Osteoblast (primary cell): Measurements from ENCODE around the gene MCOLN3. TPM values are rescaled to one million over a fixed set of nuclear protein-coding genes. Genes with fewer than 3 reads are reported as not detected.
A peak's percentile ranks its signal among the peaks of the same experiment; 100 is the strongest.

Experiments used
- DNase-seq: peaks from one replicate; pipeline ENCODE4 v3.0.0; 2011; ENCODE audit warnings: low spot score, mixed read lengths; ENCODE audit not compliant: insufficient read length; ENCODE audit errors: missing footprints
- H2AFZ ChIP-seq: 2 replicates; pipeline ENCODE4 v1.6.0; 2011; ENCODE audit warnings: mild to moderate bottlenecking, low read length
- H3K27ac ChIP-seq: 2 replicates; pipeline ENCODE4 v1.5.1; 2011; ENCODE audit warnings: mild to moderate bottlenecking, low read depth, low read length, moderate library complexity
- H3K27me3 ChIP-seq: 2 replicates; pipeline ENCODE4 v1.6.0; 2012; ENCODE audit warnings: mild to moderate bottlenecking, control low read depth, inconsistent platforms, low read length, moderate library complexity; ENCODE audit not compliant: insufficient read depth
- H3K36me3 ChIP-seq: 2 replicates; pipeline ENCODE4 v1.5.1; 2011; ENCODE audit warnings: mild to moderate bottlenecking, low read length, control low read depth, moderate library complexity; ENCODE audit not compliant: insufficient read depth
- H3K4me1 ChIP-seq: 2 replicates; pipeline ENCODE4 v1.5.1; 2011; ENCODE audit warnings: mild to moderate bottlenecking, low read length, control low read depth, moderate library complexity; ENCODE audit not compliant: insufficient read depth
- H3K4me2 ChIP-seq: 2 replicates; pipeline ENCODE4 v1.6.0; 2011; ENCODE audit warnings: mild to moderate bottlenecking, low read length; ENCODE audit not compliant: insufficient read depth
- H3K4me3 ChIP-seq: fragments of 200-600 bp; sonication (generic); 3 replicates; pipeline ENCODE4 v1.5.1; 2012; ENCODE audit warnings: mild to moderate bottlenecking, low read length, inconsistent platforms; ENCODE audit not compliant: insufficient read depth
- H3K79me2 ChIP-seq: 2 replicates; pipeline ENCODE4 v1.6.0; 2012; ENCODE audit warnings: mild to moderate bottlenecking, low read length, control low read depth, inconsistent platforms; ENCODE audit not compliant: insufficient read depth
- H3K9me3 ChIP-seq: 2 replicates; pipeline ENCODE4 v1.5.1; 2011; ENCODE audit warnings: low read depth, low read length, control low read depth
- H4K20me1 ChIP-seq: 2 replicates; pipeline ENCODE4 v1.6.0; 2012; ENCODE audit warnings: mild to moderate bottlenecking, low read length, control low read depth; ENCODE audit not compliant: insufficient read depth
- CTCF ChIP-seq: IDR thresholded peaks from 2 replicates; pipeline ENCODE4 v1.5.1; 2011; ENCODE audit warnings: mild to moderate bottlenecking, low read depth, low read length, moderate library complexity; ENCODE audit errors: extremely low read depth
- total RNA-seq: library from RNA; depleted of rRNA; stranded (reverse); fragments of >200 nt; gene quantifications from 2 replicates; pipeline ENCODE4 v1.2.3, GENCODE V29; 2012

The MCOLN3 gene
- total RNA-seq, 1 donor: 4.0 TPM

GRCh38 chr1:84972377-84972987, 75.8 kb downstream of the MCOLN3 start:
- no peaks in the 10 kb centered on the region for H4K20me1 ChIP-seq
- no peaks in the 10 kb centered on the region for H3K27me3 ChIP-seq
- H3K36me3 ChIP-seq: no peaks in the 10 kb centered on the region
- no peak for TF ChIP-seq CTCF
- no peaks in the 10 kb centered on the region for H3K79me2 ChIP-seq
- DNase-seq: no peak
- H3K4me1 ChIP-seq: peaks cover 14% of the 10 kb centered on the region
- no peaks in the 10 kb centered on the region for H3K9me3 ChIP-seq
- H3K4me3 ChIP-seq: no peak overlapping the region
- H3K4me2 ChIP-seq: peak overlapping the region; percentile 2
- H3K27ac ChIP-seq: no peak overlapping the region
- H2AFZ ChIP-seq: no peak overlapping the region

- Histone ChIP-seq H3K36me3 (no peaks in the 10 kb centered on the region), H3K4me3 (no peak overlapping the region), H3K4me1 (peaks cover 14% of the 10 kb centered on the region), H3K9me3 (no peaks in the 10 kb centered on the region), H3K79me2 (no peaks in the 10 kb centered on the region), H3K27me3 (no peaks in the 10 kb centered on the region), H3K27ac (no peak overlapping the region), H4K20me1 (no peaks in the 10 kb centered on the region), H3K4me2 (no peak overlapping the region), H2AFZ (no peak overlapping the region)
- no peak for TF ChIP-seq CTCF
- DNase-seq: no peak
Measured at GRCh38 chr1:84971957-84972356, 76.3 kb downstream of the MCOLN3 start.

DNA sequence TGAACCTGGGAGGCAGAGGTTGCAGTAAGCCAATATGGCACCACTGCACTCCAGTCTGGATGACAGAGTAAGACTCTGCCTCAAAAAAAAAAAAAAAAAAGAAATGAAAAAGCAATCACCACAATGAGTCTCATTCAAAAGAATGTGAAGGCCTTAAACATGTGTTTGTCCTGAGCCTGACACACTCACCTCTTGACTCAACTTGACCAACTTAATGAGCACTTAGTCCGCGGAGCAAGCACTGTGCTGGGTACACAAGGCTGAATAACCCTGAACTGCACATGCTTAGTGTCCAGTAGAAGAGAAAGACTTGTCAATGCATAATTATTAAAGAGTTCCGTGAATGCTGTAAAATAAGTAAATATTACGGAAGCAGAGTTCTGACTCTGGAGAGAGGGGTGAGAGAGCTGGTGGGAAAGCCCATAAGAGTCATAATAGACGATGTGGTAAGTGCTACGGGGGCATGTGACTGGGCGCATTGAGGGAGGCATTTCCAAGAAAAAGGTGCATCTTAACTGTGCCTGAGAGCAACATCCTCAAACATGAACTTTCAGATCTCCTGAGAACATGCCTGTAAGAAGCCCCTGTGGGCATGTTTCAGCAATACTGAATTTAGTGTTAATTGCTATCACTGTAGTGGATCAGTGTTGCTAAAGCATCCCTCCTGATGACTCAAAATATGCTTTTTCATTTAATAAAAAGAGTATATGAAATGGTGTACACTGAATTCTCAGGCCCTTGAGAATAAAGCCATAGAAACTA, 78.6 kb downstream of the MCOLN3 start:
- Histone ChIP-seq H3K9me3 (no peaks in the 10 kb centered on the region), H3K27ac (no peak overlapping the region), H3K27me3 (no peaks in the 10 kb centered on the region), H2AFZ (no peak overlapping the region), H3K4me3 (no peak overlapping the region), H3K4me1 (peaks cover 14% of the 10 kb centered on the region), H3K79me2 (no peaks in the 10 kb centered on the region), H3K36me3 (no peaks in the 10 kb centered on the region), H4K20me1 (no peaks in the 10 kb centered on the region), H3K4me2 (no peak overlapping the region)
- DNase-seq: peak; percentile 30
- no peak for TF ChIP-seq CTCF

GRCh38 chr1:84968865-84969264, 79.4 kb downstream of the MCOLN3 start:
- H3K9me3 ChIP-seq: no peaks in the 10 kb centered on the region
- H3K4me2 ChIP-seq: no peak overlapping the region
- H3K4me3 ChIP-seq: no peak overlapping the region
- H4K20me1 ChIP-seq: no peaks in the 10 kb centered on the region
- no peaks in the 10 kb centered on the region for H3K27me3 ChIP-seq
- H2AFZ ChIP-seq: no peak overlapping the region
- H3K27ac ChIP-seq: no peak overlapping the region
- peaks cover 14% of the 10 kb centered on the region for H3K4me1 ChIP-seq
- no peaks in the 10 kb centered on the region for H3K79me2 ChIP-seq
- no peak for DNase-seq
- TF ChIP-seq CTCF: no peak
- H3K36me3 ChIP-seq: no peaks in the 10 kb centered on the region
